NCI-H446 (cell line): ENCODE results near the gene SRPRB.
"Not testable (repeated sequence)": the region's sequence is repeated elsewhere in the genome, so short reads cannot be mapped to it uniquely, and the experiment has no call there.

Experiments used
- DNase-seq, 2 experiments: peaks; one replicate each; lab custom pipeline; 2025; lab: John Stamatoyannopoulos, UW

The SRPRB gene

DNA sequence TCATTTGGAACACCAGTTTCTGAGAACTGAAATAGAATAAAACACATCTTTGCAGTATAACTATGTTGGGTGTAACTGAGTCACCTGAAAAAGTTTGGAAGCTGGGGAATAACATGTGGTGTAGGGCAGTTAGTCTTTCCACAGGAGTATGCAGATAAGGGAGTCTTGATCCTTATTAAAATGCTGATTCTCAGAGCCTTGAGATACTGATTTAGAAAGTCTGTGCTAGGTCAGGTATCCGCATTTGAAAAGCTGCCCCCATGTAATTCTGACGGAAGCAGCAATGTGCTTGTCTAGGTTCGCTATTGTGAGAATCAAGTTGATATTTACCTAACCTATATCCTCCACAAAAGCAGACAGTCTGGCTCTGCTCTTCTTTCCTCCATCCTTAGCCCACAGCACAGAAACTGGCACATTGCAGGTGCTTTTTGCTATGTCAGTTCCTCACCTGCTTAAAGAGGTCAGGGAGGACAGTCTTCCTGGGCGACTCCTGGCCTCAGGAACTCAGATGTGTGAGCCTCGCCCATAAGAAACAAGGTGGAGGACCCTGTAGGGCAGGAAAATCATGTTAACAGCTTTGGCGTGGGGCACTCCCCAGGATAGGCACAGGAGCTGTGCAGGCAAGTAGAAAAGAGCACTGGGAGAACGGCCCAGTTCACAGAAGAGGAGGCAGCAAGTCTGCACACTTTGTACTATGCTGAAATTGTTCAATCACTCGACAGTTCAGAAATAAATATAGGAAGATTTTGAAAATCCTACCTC, 27.6 kb upstream of the SRPRB start:
- no peak for DNase-seq

DNA sequence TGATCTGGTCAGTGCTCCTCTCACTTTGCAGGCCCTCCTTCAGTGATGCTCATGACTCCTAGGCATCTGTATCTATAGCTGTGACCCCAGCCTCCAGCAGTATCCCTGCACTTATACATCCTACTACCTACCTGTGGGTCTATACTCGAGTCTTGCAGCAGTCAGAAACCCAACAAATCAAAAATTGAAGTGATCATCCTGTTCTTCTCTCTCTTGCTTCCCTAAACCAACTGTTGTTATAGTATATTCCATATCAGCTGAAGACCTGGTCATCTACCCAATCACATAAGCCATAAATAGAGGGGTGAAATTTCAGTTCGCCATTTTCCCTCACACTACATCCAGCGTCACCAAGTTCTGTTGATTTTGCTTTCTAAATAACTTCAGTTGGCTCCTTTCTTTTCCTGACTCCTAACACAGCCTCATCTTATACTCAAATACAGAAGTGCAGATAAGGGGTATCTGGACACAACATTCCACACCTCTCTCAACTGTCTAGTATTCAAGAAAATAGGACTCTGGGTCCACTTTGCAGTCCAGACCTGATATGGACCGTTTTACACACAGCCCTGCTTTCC, 25.9 kb upstream of the SRPRB start:
- DNase-seq = no peak

DNA sequence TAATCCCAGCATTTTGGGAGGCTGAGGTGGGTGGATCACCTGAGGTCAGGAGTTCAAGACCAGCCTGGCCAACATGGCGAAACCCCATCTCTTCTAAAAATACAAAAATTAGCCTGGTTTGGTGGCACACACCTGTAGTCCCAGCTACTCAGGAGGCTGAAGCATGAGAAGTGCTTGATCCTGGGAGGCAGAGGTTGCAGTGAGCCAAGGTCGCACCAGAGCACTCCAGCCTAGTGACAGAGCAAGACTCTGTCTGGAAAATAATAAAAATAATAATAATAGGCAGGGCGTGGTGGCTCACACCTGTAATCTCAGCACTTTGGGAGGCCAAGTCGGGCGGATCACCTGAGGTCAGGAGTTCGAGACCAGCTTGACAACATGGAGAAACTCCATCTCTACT, 24.9 kb upstream of the SRPRB start:
- not testable (repeated sequence) for DNase-seq

DNA sequence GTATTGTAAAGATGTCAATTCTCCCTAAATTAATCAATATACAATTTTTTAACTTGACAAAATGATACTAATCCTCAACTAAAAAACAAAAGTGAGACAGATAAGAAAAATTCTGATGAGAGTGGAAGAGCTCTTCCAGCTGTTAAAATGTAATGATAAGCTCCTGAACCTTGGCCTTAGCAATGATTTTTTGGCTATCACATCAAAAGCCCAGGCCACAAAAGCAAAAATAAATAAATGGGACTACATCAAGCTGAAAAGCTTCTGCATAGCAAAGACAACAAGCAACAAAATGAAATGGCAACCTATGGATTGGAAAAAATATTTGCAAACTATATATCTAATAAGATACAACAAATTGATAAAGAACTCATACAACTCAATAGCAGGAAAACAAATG, 24.0 kb upstream of the SRPRB start:
- no peak for DNase-seq

DNA sequence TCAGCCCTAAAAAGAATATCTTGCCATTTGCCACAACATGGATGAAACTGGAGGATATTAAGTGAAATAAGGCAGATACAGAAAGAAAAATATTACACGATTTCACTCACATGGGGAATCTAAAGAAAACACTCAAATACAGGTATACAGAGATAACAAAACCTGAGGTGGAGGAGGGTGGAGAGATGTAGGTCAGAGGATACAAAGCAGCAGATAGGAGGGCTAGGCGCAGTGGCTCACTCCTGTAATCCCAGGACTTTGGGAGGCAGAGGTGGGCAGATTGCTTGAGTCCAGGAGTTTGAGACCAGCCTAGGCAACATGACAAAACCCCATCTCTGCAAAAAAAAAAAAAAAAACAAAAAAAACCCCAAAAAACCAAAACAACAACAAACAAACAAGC, 23.2 kb upstream of the SRPRB start:
- DNase-seq = no peak

DNA sequence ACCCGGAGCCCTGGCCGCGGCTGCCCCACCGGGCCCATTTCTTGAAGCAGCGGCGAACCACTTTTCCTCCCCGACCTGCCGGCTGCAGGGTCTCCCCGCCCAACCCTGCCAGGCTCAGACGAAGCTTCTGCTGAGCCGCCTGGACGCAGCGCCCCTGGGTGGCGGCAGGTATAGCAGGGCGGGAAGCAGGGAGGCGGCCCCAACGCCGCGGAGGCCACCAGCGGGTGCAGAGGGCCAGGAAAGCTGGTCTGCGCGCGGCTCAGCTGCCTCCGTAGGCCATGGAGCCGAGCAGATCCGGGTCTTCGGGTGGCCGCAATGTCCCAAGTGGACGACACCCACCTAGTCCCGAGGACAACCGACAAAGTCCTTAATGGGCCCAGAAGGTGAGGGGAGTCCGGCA, 21.9 kb upstream of the SRPRB start:
- no peak for DNase-seq

DNA sequence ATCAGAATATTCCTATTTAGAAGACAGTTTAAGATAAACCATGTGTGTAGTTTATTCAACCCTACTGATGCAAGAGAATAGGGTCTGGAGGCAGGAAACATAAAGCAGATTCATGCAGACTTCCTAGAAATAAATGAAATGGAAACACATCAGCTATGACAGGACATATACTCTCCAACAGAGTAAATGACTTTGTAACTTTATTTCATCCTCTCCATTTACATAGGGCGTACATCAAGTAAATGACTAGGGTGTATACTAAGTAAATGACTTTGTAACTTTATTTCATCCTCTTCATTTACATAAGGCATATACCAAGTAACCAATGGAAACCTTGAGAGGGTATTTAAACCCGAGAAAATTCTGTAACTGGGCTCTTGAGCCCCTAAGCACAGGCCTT, 17.6 kb upstream of the SRPRB start:
- DNase-seq = no peak

DNA sequence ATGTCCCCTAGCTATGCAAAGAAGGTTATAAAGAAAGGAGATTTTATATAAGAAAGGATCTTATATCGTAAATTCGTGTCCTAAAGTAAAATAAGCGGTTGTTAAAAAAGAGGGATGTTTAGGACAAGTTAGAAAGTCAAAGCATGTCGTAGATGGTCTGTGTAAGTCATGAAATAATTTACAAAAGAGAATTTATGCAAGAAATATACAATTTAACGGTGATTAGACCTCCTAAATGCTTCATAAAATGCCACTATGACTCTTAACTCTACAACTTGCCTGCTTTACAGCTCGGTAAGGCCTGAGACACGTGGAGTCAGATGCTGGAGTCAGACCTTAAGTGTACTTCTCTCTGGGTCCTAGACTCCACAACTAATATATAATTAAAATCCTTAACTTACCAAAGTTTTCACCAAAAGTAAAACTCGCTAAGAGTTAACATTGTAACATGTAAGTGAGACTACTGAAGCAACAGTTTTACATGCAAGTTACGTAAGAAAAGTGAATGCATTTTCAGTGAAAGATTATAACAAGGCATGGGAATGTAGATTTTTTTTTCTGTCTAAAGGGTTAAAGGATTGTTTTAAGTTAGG, 13.3 kb upstream of the SRPRB start:
- DNase-seq = no peak

DNA sequence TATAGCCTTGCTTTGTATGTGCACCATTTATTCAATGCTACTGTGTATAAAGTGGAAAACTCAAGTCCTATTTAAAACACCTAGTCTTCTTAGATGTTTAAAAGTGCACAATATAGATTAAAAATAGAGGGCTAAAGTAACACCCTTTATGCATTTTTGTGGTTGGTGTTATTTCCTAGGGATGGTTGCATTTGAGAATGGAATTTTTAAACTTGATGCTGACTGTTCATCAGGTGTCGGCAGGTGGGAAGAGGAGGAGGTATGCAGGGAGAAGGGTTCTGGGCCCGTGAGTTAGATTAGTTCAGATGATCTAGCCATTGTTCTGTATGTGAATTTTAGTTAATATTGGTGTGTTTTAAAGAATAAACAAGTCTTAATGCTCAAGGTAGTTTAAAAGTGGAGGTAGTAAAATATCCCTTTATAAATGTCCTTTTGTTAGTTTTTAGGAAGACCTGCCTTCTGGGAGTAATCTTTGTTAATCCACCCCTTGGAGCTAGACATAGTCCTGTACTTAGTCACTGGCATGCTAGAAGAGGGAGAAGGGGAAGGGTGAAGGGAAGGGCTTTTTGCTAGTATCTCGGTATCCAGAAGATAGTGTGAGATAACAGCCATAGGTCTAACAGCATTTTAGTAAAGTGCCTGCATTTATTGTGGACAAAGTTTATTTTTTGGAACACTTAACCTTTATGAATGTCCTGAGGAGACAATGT, 8.1 kb upstream of the SRPRB start:
- DNase-seq = no peak

DNA sequence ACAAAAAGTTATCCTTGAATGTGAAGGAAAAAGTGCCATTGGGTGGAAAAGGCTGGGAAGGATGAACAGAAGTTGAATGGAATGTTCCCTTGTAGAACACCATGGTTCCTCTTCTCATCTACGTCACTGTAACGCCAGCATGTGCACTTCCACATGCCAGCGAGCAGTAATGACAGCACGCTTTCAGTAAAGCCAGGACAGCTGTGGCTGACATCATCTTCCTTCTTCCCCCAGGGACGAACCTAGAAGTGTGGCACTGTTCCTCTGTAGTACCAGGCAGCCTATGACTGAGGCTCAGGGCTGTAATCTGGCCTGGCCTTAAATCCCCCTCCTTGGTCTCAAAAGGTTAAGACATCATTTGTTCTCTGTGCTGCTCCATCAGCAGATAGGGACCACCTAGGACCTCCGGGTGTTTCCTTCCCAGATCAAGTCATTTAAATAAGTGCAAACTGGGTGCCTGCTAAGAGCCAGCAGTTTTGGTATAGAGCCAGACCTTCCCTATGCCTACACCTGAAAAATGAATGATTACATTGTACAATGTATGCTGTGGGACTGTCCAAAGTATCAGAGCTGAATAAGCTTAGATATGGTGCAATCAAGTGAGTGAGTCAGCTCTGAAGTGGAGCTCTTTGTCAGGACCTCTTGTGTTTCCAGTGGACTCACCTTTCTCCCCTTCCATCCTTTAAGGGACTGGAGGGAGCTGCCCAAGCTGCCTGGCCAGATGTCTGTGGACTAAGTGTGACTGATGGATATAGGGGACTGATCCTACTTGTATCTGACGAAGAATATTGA, 5.6 kb upstream of the SRPRB start:
- no peak for DNase-seq

DNA sequence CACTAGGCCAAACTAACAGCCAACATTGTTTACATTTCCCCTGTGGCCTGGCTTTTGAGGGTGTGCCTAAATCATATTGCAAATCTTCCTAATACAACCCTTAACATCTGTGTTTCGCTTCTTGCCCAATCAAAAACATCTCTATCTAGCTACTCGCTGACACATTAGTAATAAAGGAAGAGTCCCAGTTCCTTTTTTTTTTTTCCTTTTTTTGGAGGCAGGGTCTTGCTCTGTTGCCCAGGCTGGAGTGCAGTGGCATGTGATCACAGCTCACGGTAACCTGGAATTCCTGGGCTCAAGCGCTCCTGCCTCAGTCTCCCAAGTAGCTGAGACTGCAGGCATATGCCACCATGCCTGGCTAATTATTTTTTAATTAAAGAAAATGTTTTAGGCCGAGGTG, 2.1 kb upstream of the SRPRB start:
- no peak for DNase-seq

DNA sequence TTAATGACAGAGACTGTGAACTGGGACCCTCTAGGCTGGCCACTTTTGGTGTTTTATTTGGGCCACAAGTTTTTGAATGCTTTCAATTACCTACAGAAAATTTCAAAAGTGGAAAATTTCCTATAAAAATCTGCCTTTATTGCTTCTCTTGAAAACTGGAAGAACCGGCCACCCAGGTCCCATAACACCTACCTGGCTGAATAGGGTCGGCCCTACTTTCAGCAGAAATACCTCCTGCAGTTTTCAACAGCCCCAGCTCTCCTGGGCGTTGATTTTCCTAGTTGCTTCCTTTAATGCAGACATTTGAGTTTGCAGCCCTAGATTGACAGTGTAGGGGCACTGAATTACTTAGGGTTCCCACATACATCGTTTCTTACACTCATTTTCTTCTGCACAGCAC, 719 bp upstream of the SRPRB start:
- no peak for DNase-seq

DNA sequence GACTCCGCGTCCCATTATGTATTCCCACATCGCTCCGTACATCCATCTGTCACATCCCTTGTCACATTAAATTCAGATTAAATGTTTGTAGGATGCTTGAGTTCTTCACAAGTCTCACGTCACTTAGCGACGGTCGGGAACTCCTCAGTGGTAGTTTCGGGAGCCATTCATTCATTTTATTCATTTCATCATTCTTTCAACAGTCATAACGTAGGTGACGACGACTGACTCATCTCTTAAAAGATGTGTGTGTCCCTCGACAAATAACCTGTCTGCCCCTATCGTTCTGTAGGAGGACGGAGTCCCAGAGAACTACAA, 272 bp upstream of the SRPRB start:
- DNase-seq = no peak

DNA sequence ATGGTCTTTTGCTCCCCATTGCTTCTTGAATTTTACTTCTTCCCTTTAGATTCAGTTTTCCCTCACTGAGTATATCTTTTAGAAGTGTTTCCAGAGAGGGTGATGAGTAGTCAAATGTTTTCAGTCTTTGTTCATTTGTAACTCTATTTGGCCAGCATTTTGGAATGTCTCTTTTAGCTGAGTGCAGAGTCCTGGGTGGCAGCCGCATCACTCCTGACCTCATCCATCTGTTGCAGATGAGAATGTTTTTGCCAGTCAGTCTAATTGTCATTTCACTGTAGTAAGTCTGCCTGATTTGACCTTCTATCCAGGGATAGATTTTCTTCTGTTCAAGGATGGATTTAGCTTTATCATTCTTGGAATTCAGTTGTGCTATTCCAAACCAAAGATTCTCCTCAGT, 7.3 kb downstream of the SRPRB start:
- no peak for DNase-seq

DNA sequence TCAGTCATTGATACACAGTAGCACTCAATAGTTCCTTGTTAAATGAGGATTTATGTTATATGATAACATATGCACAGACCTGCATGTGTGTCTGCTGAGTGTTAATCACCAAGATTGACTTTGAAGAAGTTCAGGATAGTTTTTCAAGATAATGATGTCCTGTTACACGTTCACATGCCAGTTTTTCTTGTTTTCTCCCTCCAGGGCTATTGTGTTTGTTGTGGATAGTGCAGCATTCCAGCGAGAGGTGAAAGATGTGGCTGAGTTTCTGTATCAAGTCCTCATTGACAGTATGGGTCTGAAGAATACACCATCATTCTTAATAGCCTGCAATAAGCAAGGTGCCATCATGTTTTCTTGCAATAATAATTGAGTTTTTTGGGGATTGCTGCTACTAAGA, 9.8 kb downstream of the SRPRB start:
- no peak for DNase-seq

DNA sequence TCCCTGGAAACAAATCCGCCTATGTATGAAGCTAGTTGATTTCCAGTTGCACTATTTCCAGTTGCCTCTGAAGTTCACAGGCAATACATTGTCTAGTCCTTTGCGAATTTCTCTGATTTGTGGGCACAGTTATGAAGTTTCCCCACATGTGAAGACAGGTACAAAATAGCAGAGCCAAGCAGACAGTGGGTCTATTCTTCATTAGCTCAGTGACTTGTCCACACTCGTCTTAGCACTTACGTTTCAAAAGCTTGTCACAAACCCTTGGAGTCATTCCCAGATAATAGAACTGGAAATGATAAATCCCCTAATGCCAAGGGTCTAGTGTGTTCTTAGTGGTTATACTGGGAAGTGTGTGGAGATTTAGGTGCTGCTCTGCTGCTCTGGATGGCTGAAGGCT, 14.5 kb downstream of the SRPRB start:
- DNase-seq = no peak

DNA sequence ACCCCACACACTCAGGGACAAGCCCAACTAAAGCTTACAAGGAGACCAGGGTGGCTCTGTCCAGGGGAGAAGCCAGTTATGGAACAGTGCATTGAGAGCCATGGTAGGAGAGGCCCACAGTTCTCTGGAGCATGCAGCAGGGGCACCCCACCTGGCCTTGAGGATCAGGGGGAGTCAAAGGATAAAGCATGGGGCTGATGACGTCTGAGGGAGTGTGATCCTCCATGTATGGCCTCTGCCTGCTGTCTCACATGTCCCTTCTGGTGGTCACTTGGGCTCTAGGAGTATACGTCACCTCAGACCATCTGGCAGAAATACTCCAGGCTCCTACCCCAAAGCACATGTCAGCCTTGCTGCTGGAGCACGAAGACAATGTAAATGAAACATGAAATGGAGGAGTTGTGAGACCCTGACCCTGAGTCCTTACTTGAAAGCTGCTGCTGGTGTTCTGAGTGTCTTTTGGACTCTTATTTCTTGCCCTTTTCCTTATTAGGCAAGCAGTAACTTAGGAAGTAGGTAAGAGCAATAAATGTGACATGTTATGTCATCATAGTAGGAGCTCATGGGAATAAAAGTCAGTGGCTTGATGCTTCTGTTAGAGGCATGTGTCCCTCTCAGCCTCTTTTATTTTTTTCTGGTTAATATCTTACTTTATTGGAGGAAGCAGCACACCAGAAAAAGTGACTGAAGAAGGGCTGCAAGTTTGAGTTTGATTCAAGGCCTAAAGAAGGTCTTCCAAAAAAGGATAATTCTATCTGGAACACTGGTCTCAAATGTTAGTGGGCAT, 15.5 kb downstream of the SRPRB start:
- DNase-seq = no peak

DNA sequence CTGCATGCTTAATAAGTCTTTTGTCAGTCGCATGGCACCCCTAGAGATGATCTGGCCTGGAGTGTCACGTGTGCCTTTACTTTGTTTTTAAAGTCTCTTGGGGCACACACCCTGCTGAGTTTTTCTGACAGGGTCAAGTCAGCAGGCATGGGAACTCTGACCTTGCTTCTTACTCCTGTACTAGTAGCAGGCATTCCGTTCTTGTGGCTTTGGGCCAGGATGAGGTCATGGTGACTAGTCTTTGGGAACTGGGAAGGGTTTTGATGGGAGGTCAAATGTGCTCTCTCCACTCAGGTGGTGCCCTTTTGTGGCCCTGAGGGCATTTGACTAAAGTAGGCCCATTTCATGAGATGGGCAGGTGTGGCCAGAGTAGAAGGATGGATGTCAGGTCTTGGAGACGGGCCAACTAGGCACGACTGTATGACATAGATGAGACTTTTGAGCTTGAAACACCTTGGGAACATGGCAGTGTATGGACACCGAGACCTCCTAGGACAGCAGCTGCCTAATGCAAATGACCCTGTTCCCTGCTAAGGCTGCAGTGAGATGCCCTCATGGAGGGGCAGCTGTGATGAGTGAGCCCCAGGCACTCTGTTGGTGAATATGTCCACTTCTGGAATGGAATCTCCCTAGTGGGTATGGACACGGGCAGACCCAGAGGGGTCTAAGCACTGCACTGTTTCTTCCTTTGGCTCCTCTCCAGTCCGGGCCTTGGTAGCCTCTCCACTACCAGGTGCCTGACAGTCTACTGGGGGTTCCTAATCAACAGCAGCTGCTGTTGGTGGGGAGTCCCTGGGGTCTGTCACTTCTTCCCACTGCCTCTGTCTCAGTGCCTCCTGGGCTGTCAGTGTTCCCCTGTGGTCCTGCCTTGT, 16.4 kb downstream of the SRPRB start:
- no peak for DNase-seq

DNA sequence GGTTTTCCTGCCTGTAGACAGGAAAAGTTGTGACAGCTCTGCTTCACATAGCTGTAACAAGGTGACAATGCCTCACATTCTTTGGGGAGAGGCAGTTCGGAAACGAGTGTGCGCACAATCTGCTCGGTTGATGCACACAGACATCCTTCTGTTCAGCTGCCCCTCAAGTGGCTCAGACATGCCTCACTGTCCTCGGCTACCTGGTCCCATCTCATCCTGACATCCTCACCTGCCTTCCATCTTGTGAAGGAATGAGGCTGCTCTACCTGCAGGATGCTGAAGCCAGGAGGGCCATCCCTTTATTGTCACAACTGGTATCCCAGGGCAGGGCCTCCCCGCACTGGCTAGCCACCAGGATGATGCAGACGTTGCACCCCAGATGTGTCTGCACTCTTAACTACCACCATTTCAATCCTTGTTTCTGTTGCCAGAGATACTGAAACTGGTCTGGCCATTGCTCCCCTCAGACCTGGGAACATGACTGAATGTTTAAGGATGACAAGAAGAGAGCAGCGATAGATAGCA, 19.4 kb downstream of the SRPRB start:
- no peak for DNase-seq

DNA sequence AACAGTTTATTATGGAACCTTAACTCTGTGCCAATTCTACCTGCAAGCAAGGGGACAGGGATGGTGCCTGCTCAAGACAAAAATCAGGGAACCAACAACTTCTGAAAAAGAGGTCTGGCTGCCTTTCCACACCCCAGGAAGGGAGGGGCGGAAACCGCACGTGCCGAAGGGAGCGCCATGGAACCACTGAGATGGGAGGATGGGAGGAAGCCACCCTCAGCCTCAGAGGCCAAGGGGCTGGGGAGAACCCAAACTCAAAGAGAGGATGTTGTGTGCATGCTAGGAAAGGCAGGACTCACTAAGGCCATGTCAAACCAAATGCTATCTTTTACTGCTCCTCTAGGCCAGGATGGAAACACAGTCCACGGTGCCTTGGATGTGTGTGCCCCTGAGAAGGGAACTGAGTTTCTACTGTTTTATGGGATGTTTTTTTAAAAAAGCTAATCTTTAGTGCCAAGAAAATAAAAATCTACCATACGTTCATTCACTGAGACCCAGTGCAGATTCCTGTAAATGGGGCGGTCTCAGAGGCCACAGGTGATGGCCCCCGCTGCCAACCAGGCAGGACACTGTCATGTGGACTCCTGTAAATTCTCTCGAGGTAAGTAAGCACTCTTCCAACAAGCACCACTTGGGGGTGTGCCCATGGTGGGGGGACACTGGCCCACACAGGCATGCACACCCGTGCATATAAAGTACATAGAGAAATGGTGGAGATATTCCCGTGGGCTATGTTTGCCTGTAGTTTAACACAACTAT, 20.5 kb downstream of the SRPRB start:
- no peak for DNase-seq
